K562 (cell line): ENCODE results near the gene TMEM87A.

Experiments used
- CREB3 ChIP-seq: fragments of 450-650 bp; conservative IDR thresholded peaks from 2 replicates; pipeline ENCODE4 v1.6.1; 2016; ENCODE audit warnings: missing genetic modification characterization, low read depth, mild to moderate bottlenecking, missing compliant biosample characterization, moderate library complexity
- DLX4 ChIP-seq: fragments of 250-450 bp; sonication (Bioruptor Pico); IDR thresholded peaks from 2 replicates; pipeline ENCODE4 v1.6.1; 2021; ENCODE audit warnings: mild to moderate bottlenecking
- FOXJ3 ChIP-seq: sonication (generic); formaldehyde crosslinking; IDR thresholded peaks from 2 replicates; pipeline ENCODE4 v1.4.0; 2020; ENCODE audit warnings: mild to moderate bottlenecking, missing genetic modification reagents
- MXI1 ChIP-seq: IDR thresholded peaks from 2 replicates; pipeline ENCODE4 v1.6.1; 2011; ENCODE audit warnings: low read depth, mild to moderate bottlenecking, improper control_type of control experiment, low read length
- NR2C1 ChIP-seq, 2 experiments: fragments of 450-650 bp; IDR thresholded peaks; 2 replicates each; pipeline ENCODE4 v1.6.1; 2017; ENCODE audit warnings: mild to moderate bottlenecking in 2 of 2, antibody characterized with exemption in 1 of 2, inconsistent platforms in 1 of 2, missing compliant biosample characterization in 1 of 2, missing genetic modification characterization in 1 of 2
- PKNOX1 ChIP-seq: fragments of 450-650 bp; IDR thresholded peaks from 2 replicates; pipeline ENCODE4 v1.6.1; 2016
- POLR2A ChIP-seq: fragments of 450-650 bp; conservative IDR thresholded peaks from 2 replicates; pipeline ENCODE4 v1.6.1; 2016
- SAFB ChIP-seq: fragments of 200-400 bp; formaldehyde crosslinking; IDR thresholded peaks from 2 replicates; pipeline ENCODE4 v1.6.1; 2017; ENCODE audit warnings: low read depth, low read length, borderline replicate concordance
- SMARCC2 ChIP-seq: fragments of 450-650 bp; IDR thresholded peaks from 2 replicates; pipeline ENCODE4 v1.6.1; 2017; ENCODE audit warnings: antibody characterized with exemption, moderate library complexity, mild to moderate bottlenecking, low read depth
- SRSF1 ChIP-seq: fragments of 200-400 bp; formaldehyde crosslinking; IDR thresholded peaks from 2 replicates; pipeline ENCODE4 v1.6.1; 2017; ENCODE audit warnings: mild to moderate bottlenecking, low read depth, low read length, moderate library complexity
- USF1 ChIP-seq: sonication (generic); formaldehyde crosslinking; IDR thresholded peaks from 2 replicates; pipeline ENCODE4 v1.9.0; 2022; ENCODE audit warnings: mild to moderate bottlenecking, missing genetic modification reagents
- XRCC4 ChIP-seq: IDR thresholded peaks from one replicate; pipeline ENCODE4 v1.6.1; 2011; ENCODE audit not compliant: insufficient read depth, insufficient read length; ENCODE audit errors: extremely low read depth
- ZNF507 ChIP-seq: conservative IDR thresholded peaks from 2 replicates; pipeline ENCODE4 v1.6.1; 2017; ENCODE audit warnings: missing genetic modification characterization, missing compliant biosample characterization
- ZNF511 ChIP-seq: sonication (generic); formaldehyde crosslinking; IDR thresholded peaks from 2 replicates; pipeline ENCODE4 v1.8.0; 2022; ENCODE audit warnings: mild to moderate bottlenecking, missing genetic modification reagents

GRCh38 chr15:42190370-42190769 is 82.9 kb downstream of the TMEM87A start:
- TF ChIP-seq ZNF507 (tag) (no peak), SMARCC2 (no peak), SRSF1 (no peak), POLR2A (no peak), CREB3 (tag) (no peak), NR2C1 (IDR thresholded peaks at IDR 0.05) (no peak), NR2C1 (tag; IDR thresholded peaks at IDR 0.05) (no peak), DLX4 (no peak), FOXJ3 (no peak), PKNOX1 (no peak), SAFB (no peak), XRCC4 (no peak), ZNF511 (CRISPR knock-in tag) (no peak), MXI1 (no peak), USF1 (CRISPR knock-in tag) (no peak)
